Spleen (tissue), 11 donors: ENCODE results near the gene MEMO1. TPM values are rescaled to one million over a fixed set of nuclear protein-coding genes. Genes with fewer than 3 reads are reported as not detected.
"Not testable (repeated sequence)": the region's sequence is repeated elsewhere in the genome, so short reads cannot be mapped to it uniquely, and the experiment has no call there.

ENCODE experiments used
- DNase-seq: peaks from one replicate; pipeline ENCODE4 v3.0.0-alpha.2; 2020
- H3K27ac ChIP-seq, 8 donors: fragments of 200-600 bp; sonication (generic) in 7 of 8; 1 replicate in 4 of 8; 2 replicates in 4 of 8; pipeline versions ENCODE4 v1.5.0 to v1.8.0; 2016 to 2021; ENCODE audit warnings: inconsistent platforms in 4 of 8, mild to moderate bottlenecking in 4 of 8, moderate library complexity in 1 of 8
- H3K27me3 ChIP-seq, 7 donors: fragments of 200-600 bp; sonication (generic) in 6 of 7; replicated peaks in 1 of 7; 1 replicate in 4 of 7; 2 replicates in 3 of 7; pipeline versions ENCODE4 v1.5.0 to v1.8.0; 2016 to 2021; ENCODE audit warnings: inconsistent platforms in 3 of 7, mild to moderate bottlenecking in 1 of 7
- H3K36me3 ChIP-seq, 6 donors: fragments of 200-600 bp; sonication (generic) in 5 of 6; 1 replicate in 4 of 6; 2 replicates in 2 of 6; pipeline versions ENCODE4 v1.5.0 to v1.8.0; 2016 to 2021; ENCODE audit warnings: inconsistent platforms in 2 of 6
- H3K4me1 ChIP-seq, 6 donors: fragments of 200-600 bp; sonication (generic) in 5 of 6; 1 replicate in 3 of 6; 2 replicates in 3 of 6; pipeline versions ENCODE4 v1.5.0 to v1.8.0; 2016 to 2021; ENCODE audit warnings: inconsistent platforms in 3 of 6
- H3K4me3 ChIP-seq, 8 donors: fragments of 200-600 bp; sonication (generic) in 7 of 8; 1 replicate in 4 of 8; 2 replicates in 4 of 8; pipeline versions ENCODE4 v1.5.0 to v1.8.0; 2016 to 2021; ENCODE audit warnings: inconsistent platforms in 4 of 8, mild to moderate bottlenecking in 4 of 8, moderate library complexity in 2 of 8
- H3K9me3 ChIP-seq, 8 donors: fragments of 200-600 bp; sonication (generic) in 7 of 8; 1 replicate in 4 of 8; 2 replicates in 4 of 8; pipeline versions ENCODE4 v1.5.0 to v1.8.0; 2016 to 2021; ENCODE audit warnings: inconsistent platforms in 4 of 8
- POLR2A ChIP-seq, 3 donors: fragments of 450-650 bp; IDR thresholded peaks; one replicate each; pipeline ENCODE4 v1.5.1; 2017; ENCODE audit warnings: antibody characterized with exemption in 3 of 3, mild to moderate bottlenecking in 1 of 3
- POLR2AphosphoS5 ChIP-seq, 3 donors: sonication (generic); formaldehyde crosslinking; IDR thresholded peaks; one replicate each; pipeline ENCODE4 v1.5.1; 2017; ENCODE audit warnings: antibody characterized with exemption in 3 of 3
- WGBS, 5 donors: extraction: QIAGEN DNeasy Blood & Tissue Kit in 3 of 5; methylation state at CpG; one replicate each; pipeline versions ENCODE4 v1.1.5 to v1.1.7; 2013 to 2018; 5-methylcytosine and 5-hydroxymethylcytosine counted together
- intact Hi-C: fragments of 100-400 bp; cut with DNase I; formaldehyde crosslinking; loops from one replicate; pipeline ENCODE4 v1.15.0; 2023; ENCODE audit warnings: low total_unique reads
- polyA plus RNA-seq, 3 donors: library from polyadenylated mRNA; stranded (reverse); fragments of 200-250 nt; gene quantifications; one replicate each; pipeline ENCODE4 v1.2.1, GENCODE V29; 2013
- total RNA-seq, 7 donors: library from RNA; depleted of rRNA in 3 of 7; stranded (reverse); fragments of >200 nt in 3 of 7; fragmentation: NEBNext Ultra II Directional in 4 of 7; extraction: Animal tissue kit (Norgen Biotek cat#: 25700) in 4 of 7; gene quantifications; one replicate each; pipeline versions ENCODE4 v1.1.0 to v1.2.1, GENCODE V29; 2016 to 2021
- TF ChIP-seq, protein P1 (sequence below), 11 experiments: fragments of 200-600 bp in 7 of 11; fragments of 450-650 bp in 4 of 11; sonication (generic) in 4 of 11; IDR thresholded peaks in 8 of 11; conservative IDR thresholded peaks in 3 of 11; 1 replicate in 7 of 11; 2 replicates in 4 of 11; pipeline versions ENCODE4 v1.4.0 to v1.8.0; 2016 to 2021; ENCODE audit warnings: antibody characterized with exemption in 11 of 11, inconsistent platforms in 4 of 11, mild to moderate bottlenecking in 1 of 11
- donor health status: healthy with polysubstance abuse.
- donor health status: DM: no; HTN: no; CAD: no; lungs with moderate emphysema.
- donor health status: DM: no; HTN: no; CAD: no.
- donor health status: Bipolar disorder and iron deficiency.
- donor health status: healthy.
- donor health status: DM: no; HTN: no; CAD: no.
- donor health status: DM: yes; HTN: yes; CAD: no.

The MEMO1 gene
- total and polyA plus RNA-seq, 10 donors: 26.9 to 55.7 (median 40.6) TPM

DNA sequence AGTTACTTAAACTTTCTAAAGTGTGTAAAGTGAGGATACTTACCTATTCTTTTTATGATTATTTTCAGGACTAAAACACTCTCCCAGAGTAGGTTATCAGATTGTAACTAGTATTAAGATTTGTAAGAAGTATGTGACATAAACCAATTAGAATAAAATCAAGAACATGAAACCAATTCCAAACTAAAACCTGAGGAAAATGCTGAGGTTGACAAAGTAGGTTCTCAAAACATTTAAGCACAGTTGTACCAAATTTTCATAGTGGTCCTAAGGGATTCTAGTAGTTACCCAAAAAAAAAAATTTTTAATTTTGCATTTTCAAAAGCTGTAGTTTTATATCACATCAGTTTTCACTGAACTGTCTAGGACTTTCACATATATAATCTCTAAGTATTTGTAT lies 157.3 kb downstream of the MEMO1 start:
- intact Hi-C loops: no loop called here
- TF ChIP-seq POLR2A (IDR thresholded peaks at IDR 0.05) (no peak), POLR2AphosphoS5 (IDR thresholded peaks at IDR 0.05) (no peak)
- TF ChIP-seq, protein P1, sequence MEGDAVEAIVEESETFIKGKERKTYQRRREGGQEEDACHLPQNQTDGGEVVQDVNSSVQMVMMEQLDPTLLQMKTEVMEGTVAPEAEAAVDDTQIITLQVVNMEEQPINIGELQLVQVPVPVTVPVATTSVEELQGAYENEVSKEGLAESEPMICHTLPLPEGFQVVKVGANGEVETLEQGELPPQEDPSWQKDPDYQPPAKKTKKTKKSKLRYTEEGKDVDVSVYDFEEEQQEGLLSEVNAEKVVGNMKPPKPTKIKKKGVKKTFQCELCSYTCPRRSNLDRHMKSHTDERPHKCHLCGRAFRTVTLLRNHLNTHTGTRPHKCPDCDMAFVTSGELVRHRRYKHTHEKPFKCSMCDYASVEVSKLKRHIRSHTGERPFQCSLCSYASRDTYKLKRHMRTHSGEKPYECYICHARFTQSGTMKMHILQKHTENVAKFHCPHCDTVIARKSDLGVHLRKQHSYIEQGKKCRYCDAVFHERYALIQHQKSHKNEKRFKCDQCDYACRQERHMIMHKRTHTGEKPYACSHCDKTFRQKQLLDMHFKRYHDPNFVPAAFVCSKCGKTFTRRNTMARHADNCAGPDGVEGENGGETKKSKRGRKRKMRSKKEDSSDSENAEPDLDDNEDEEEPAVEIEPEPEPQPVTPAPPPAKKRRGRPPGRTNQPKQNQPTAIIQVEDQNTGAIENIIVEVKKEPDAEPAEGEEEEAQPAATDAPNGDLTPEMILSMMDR (IDR thresholded peaks at IDR 0.05 in 8 of 11, conservative IDR thresholded peaks at IDR 0.05 in 3 of 11): no peak
- Histone ChIP-seq H3K27me3 (no peaks in the 10 kb centered on the region), H3K4me1 (no peaks in the 10 kb centered on the region), H3K9me3 (no peaks in the 10 kb centered on the region), H3K27ac (no peak overlapping the region), H3K36me3 (peaks cover 0 to 31% (median 0%) of the 10 kb centered on the region in 6 donors), H3K4me3 (no peak overlapping the region)
- no peak for DNase-seq

- H3K27ac ChIP-seq, DNase-seq, intact Hi-C loops, H3K4me3 ChIP-seq, H3K4me1 ChIP-seq, H3K27me3 ChIP-seq: not testable (repeated sequence)
- H3K36me3 ChIP-seq: peaks cover 0 to 12% (median 0%) of the 10 kb centered on the region in 6 donors
- 87 to 100% (median 95%) methylated on average over 4 of the region's 5 CpGs for WGBS, 5 donors
- peaks cover 0 to 11% (median 2%) of the 10 kb centered on the region in 8 donors for H3K9me3 ChIP-seq
These were observed 168.7 kb downstream of the MEMO1 start for GRCh38 chr2:31842150-31842549.

- WGBS, 5 donors: 89 to 97% (median 93%) methylated on average over 1 of the region's 1 CpG
- no peak for DNase-seq
- peaks cover 0 to 8% (median 1%) of the 10 kb centered on the region in 8 donors for H3K9me3 ChIP-seq
- TF ChIP-seq POLR2AphosphoS5 (IDR thresholded peaks at IDR 0.05) (no peak), POLR2A (IDR thresholded peaks at IDR 0.05) (no peak)
- TF ChIP-seq, protein P1 (IDR thresholded peaks at IDR 0.05 in 8 of 11, conservative IDR thresholded peaks at IDR 0.05 in 3 of 11): no peak
- no peaks in the 10 kb centered on the region for H3K36me3 ChIP-seq
- intact Hi-C loops: no loop called here
- H3K27ac ChIP-seq: no peak overlapping the region
- no peaks in the 10 kb centered on the region for H3K27me3 ChIP-seq
- no peaks in the 10 kb centered on the region for H3K4me1 ChIP-seq
- H3K4me3 ChIP-seq: no peak overlapping the region
These were observed 175.4 kb downstream of the MEMO1 start for GRCh38 chr2:31835450-31835849.

- intact Hi-C loops: no loop called here
- no peak overlapping the region for H3K27ac ChIP-seq
- H3K36me3 ChIP-seq: no peaks in the 10 kb centered on the region
- H3K9me3 ChIP-seq: peaks cover 0 to 38% (median 13%) of the 10 kb centered on the region in 8 donors
- peaks cover 0 to 12% (median 0%) of the 10 kb centered on the region in 7 donors for H3K27me3 ChIP-seq
- TF ChIP-seq POLR2AphosphoS5 (IDR thresholded peaks at IDR 0.05) (no peak), POLR2A (IDR thresholded peaks at IDR 0.05) (no peak)
- TF ChIP-seq, protein P1 (IDR thresholded peaks at IDR 0.05 in 8 of 11, conservative IDR thresholded peaks at IDR 0.05 in 3 of 11): no peak
- WGBS, 5 donors: 91 to 97% (median 93%) methylated on average over 5 of the region's 5 CpGs
- no peaks in the 10 kb centered on the region for H3K4me1 ChIP-seq
- DNase-seq: no peak
- no peak overlapping the region for H3K4me3 ChIP-seq
These were observed 178.4 kb downstream of the MEMO1 start for GRCh38 chr2:31832363-31832762.

GRCh38 chr2:31831585-31831984 lies 179.2 kb downstream of the MEMO1 start:
- WGBS, 5 donors: 86 to 97% (median 93%) methylated on average over 2 of the region's 2 CpGs
- H3K4me1 ChIP-seq: no peaks in the 10 kb centered on the region
- H3K27me3 ChIP-seq: peaks cover 0 to 12% (median 0%) of the 10 kb centered on the region in 7 donors
- TF ChIP-seq POLR2AphosphoS5 (IDR thresholded peaks at IDR 0.05) (no peak), POLR2A (IDR thresholded peaks at IDR 0.05) (no peak)
- TF ChIP-seq, protein P1 (IDR thresholded peaks at IDR 0.05 in 8 of 11, conservative IDR thresholded peaks at IDR 0.05 in 3 of 11): no peak
- H3K9me3 ChIP-seq: peaks cover 0 to 39% (median 13%) of the 10 kb centered on the region in 8 donors
- no peak overlapping the region for H3K27ac ChIP-seq
- DNase-seq: no peak
- intact Hi-C loops: no loop called here
- no peaks in the 10 kb centered on the region for H3K36me3 ChIP-seq
- H3K4me3 ChIP-seq: no peak overlapping the region
